GM21360 (cell line): ENCODE measurements around the gene LAMTOR4.

Source experiments
- ATAC-seq: cut with Tn5 transposase; IDR thresholded peaks from one replicate; pipeline ENCODE4 v1.9.1; 2021; ENCODE audit warnings: mild to moderate bottlenecking, moderate library complexity; ENCODE audit not compliant: unreplicated experiment

Gene LAMTOR4

DNA sequence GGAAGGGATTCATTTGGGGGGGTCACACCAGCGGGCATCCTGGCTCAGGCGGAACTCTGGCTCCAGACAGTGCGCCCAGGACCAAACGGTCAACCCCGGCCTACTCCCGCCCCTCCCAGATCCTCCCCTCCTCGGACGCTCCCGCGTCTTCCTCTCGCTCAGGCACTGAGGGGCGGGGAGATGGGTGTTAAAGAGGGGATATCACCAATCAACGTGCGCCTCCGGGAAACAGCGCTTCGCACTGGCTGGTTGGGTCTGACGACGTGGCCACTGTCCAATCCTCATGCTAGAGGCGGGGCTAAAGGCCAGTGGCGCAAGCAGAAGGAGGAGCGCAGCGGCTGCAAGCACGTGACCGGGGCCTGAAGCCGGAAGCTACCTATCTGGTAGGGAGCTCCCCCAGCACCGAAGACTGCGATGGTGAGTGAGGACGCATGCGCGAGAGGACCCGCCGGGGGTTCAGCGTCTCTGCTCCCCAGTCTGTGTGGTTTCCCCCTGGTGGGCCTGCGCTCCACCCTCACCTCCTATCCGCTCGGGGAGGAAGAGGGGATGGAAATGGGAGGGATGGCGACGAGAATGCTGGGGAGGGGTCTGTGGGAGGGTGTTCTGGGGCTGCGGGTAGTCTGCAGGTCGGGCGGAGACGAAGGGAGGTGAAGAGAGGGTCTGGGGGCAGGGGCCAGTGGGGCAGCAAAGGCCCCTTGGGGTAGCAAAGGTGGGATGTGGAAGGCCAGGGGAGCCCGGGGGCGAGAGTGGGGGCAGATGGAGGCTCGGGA lies at the start of gene LAMTOR4:
Gene LAMTOR4, plus strand, starts transcription at position 360 of the 770 bp plus-strand sequence. Its CDS starts 55 bp downstream, at position 415.
- peak; percentile 93 for ATAC-seq

DNA sequence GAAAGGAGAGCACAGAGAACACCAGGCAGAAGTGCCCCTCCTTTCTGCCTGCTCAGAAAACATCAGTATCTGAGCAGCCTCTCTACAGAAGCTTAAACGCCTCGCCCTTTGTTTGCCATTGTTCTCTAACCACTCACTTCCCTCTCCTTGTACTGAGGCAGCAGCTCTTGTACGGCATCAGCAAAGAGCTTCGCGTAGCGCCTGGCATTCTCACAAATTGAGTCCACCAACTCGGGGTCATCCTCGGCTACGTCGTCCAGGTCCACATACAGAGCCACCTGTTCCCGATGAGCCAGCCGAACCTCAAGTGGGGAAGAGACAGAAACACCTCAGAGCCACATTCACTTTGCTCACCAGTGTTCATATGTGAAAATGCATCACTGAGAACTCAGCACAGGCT lies 49.3 kb upstream of the LAMTOR4 start:
- no peak for ATAC-seq

DNA sequence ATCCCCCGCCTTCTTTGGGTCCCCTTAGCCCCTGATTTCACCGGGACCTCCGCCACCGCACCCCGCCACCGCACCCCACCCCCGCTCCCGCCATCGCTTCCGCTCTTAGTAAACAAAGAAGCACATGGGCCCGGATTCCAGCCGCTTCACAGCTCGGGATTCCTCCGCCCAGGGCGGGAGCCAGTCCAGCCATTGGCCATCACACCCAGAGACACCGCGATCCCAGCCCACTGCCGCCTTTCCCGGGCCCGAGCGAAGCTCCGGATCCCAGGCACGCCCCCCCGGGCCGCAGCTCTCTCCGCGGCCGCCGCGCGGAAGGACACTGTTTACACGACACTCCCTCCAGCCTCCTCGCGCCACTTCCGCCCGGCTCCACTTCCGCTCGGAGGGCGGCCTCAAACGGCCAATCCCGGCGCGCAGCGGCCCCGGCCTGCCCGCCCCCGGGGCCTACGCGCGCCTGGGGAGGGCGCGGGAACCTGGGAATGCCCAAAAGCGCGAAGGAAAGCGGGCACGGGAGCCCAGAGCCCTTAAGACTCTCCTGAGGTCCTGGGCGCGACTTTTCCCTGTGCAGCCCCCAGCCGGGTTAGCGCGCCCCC lies 48.2 kb upstream of the LAMTOR4 start:
- ATAC-seq, result peak; percentile 47

DNA sequence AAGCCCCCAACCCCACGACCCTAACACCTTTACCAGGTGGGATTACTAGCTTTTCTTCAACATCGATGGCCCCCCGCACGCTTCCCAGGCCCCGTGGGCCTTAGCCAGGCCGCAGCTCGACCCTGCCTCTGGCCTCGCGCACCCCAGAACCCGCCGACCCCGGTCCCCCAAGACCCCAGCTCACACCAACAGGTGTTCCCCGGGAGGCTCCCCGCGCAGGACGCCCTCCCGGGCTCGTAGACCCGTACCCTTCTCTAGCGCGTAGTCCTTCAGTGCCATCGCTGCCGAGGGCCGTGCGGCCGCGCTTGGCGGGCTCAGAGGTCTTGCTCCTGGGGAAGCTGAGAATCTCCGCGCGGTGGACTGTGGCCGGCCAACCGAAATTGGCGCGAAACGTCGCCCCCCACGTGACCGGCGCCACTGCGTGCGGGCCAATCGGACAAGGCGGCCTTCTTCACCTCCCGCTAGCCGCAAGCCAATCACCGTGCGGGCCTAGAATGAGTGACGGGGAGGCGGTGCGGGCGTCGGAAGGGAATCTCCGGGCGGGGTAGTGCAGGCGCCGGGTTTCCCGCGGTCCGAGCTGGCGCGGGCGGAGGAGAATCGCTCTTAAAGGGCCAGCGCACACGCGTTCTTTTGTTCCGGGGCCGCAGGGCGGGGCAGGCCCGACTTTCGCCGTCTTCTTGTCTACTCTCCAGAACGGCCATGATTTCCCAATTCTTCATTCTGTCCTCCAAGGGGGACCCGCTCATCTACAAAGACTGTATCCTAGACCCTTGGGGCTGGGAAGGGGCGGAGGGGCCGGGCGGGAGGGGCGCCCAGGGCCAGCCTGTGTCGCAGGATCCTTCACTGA lies 47.5 kb upstream of the LAMTOR4 start, which contains the start of the genes AP4M1 and MCM7:
Gene AP4M1, plus strand, starts transcription at position 628 of the 847 bp plus-strand sequence. Its CDS starts 72 bp downstream, at position 700.
Gene MCM7, minus strand, starts transcription at position 382 of the 847 bp plus-strand sequence. Its CDS starts 103 bp downstream, at position 279.
- ATAC-seq, result peak; percentile 74

DNA sequence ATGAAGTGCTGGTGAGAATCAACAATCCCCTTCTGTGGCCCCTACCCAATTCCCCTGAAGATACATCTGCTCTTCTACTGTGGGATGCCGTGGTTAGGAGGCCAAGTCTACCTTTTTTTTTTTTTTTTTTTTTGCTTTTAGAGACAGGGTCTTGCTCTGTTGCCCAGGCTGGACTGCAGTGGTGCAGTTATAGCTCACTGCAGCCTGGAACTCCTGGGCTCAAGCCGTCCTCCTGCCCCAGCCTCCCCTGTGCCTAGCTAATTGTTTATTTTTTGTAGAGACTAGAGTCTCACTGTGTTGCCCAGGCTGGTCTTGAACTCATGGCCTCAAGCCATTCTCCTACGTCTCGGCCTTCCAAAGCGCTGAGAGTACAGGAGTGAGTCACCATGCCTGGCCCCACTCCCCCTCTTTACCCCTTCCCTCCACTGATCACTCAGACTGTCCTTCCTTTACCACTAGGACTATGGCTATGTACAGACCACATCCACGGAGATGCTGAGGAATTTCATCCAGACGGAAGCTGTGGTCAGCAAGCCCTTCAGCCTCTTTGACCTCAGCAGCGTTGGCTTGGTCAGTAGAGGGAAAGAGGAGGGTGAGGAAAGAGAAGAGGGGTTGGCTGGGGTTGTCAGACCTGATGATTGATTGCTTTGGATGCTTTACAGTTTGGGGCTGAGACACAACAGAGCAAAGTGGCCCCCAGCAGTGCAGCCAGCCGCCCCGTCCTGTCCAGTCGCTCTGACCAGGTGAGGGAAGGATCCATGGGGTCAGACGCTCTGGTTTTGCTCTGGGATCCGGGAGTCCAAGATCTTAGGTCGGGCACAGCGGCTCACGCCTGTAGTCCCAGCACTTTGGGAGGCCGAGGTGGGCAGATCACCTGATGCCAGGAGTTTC lies 45.5 kb upstream of the LAMTOR4 start:
- no peak for ATAC-seq

DNA sequence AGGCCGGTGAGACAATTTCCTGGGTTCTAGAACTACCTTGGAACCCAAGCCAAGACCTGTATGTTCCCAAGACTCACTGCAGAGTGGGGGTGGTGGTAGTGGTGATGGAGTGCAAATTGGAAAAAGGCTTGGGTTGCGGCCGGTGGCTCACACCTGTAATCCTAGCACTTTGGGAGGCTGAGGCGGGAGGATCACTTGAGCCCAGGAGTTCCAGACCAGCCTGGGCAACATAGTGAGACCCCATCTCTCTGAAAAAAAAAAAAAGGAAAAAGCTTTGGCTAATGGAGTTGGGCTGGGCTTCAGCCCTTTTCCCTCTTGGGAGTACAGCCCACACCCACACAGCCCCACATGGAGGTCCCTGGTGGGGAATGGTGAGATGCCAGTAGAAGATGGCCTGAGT lies 43.2 kb upstream of the LAMTOR4 start:
- no peak for ATAC-seq

DNA sequence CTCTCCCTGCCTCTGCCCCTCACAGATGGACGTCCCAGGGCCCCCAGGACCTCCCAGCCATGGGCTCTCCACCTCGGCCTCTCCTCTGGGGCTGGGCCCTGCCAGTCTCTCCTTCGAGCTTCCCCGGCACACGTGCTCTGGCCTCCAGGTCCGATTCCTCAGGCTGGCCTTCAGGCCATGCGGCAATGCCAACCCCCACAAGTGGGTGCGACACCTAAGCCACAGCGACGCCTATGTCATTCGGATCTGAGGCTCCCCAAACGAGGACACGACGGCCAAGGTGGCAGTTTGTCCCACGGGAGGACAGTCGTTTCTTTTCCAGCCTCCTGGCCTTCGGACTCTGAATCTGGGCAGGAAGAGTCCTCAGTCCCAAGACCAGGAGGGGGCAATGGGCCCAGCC lies 42.1 kb upstream of the LAMTOR4 start:
- ATAC-seq, result no peak

DNA sequence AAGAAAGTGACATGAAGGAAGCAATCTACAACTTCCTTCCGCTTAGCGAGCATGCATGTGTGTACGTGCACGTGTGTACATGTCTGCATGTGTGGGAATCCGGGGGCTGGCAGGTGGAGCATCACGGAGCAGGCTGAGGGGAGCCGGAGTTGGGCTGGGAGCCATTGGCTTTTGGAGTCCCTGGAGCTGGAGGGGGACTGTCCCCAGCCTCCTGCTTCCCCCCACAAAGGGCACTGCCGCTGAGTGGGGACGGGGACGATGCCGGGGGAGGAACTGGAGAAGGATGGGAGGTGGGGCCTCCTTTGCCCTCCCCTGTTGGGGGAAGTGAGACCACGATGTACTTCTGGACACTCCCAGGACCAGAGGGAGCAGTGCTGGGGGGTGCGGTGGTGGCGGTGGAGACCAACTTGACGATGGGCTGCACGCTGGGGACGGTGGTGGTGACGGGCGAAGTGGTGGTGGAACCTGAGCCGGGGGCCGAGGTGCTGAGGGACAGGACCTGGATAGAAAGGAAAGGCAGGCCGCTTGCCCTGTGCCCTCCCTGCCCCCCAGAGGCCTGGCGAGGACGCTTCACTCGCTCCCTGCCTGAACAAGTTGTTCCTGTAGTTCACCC lies 41.5 kb upstream of the LAMTOR4 start:
- ATAC-seq, result no peak

DNA sequence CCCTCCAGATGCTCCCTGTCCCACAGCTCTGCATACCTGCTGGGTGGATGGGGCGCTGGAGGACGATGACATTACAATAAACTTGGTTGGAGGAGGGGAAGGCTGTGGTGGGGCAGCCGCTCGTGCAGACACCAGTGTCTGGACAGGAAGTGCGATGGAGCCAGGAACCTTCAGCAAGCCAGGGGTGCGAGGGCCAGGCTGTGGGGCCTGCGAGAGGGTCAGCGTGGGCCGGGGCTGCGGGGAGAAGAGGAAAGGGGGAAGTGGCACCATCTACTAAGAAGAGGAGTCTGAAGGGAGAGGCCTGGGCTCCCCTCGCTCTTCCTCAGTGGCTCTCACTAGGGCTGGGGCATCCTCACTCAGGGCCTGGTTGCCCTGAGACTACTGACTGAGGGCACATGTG lies 40.8 kb upstream of the LAMTOR4 start:
- no peak for ATAC-seq

DNA sequence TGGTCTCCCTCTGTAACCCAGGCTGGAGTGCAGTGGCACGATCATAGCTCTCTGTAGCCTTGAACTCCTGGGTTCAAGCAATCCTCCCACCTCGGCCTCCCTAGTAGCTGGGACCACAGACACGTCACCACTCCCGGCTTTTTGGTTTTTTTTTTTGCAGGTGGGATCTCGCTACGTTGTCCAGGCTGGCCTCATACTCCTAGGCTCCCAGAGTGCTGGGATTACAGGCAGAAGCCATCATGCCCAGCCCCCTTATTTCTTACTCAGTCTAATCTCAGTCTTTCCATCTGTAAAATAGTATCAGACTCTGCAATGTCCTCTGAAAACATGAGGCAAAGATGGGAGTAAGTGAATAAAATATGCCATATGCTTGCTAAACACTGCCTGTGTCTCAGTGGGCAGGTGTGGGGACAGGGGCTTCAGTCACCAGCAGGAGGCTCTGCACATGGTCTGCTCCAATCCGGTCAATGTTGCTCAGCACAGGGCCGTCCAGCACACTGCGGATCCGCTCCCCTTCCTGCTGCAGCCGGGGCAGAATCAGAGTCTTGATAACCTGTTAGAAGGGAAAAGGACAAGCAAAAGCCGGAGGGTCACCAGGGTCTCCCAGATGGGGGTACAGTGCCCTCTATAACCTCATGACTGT lies 39.1 kb upstream of the LAMTOR4 start:
- no peak for ATAC-seq

DNA sequence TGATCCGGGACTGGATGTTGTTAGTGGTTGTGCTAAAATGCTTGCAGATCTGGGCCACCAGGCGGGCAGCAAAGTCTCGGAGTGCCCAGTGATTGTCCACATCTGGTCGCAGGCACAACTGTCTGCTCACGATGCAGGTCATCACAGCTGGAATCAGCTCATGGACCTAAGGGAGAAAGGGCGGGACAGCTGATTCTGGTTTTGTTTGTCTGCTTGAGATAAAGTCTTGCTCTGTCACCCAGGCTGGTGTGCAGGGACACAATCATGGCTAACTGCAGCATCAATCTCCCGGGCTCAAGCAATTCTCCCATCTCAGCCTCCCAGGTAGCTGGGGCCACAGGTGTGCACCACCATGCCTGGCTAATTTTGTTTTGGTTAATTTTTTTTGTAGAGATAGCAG lies 37.6 kb upstream of the LAMTOR4 start:
- ATAC-seq, result no peak

DNA sequence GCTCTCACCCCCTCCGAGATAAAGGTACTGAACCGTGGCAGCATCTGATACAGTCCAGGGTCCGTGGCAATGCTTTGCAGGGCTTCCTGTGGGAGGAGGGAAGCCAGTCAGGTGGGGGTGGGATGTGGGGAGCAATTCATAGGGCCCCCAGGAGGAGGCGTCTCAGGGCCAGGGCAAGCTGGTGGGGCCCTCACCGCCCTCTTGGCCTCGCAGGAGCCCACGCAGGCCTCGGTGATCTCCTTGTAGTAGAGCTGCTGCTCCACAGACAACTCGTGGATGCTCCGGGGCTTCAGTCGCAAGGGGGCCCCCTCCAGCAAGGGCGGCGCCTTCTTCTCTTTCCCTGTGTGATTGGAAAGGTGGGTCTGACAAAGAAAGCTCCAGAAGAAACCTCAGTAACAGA lies 36.8 kb upstream of the LAMTOR4 start:
- ATAC-seq, result no peak

DNA sequence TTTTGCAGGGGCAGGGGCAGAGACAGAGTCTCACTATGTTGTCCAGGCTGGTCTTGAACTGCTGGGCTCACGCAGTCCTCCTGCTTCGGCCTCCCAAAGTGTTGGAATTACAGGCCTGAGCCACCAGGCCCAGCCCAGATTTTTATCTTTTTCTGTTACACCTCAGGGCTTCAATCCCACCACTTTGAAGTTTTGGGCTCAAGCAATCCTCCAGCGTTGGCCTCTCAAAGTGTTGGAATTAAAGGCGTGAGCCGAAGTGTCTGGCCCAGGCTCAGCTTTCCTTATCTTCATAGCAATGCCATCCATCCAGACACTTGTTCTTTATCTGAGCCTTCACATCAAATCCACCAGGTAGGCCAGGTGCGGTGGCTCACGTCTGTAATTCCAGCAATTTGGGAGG lies 33.7 kb upstream of the LAMTOR4 start:
- no peak for ATAC-seq

DNA sequence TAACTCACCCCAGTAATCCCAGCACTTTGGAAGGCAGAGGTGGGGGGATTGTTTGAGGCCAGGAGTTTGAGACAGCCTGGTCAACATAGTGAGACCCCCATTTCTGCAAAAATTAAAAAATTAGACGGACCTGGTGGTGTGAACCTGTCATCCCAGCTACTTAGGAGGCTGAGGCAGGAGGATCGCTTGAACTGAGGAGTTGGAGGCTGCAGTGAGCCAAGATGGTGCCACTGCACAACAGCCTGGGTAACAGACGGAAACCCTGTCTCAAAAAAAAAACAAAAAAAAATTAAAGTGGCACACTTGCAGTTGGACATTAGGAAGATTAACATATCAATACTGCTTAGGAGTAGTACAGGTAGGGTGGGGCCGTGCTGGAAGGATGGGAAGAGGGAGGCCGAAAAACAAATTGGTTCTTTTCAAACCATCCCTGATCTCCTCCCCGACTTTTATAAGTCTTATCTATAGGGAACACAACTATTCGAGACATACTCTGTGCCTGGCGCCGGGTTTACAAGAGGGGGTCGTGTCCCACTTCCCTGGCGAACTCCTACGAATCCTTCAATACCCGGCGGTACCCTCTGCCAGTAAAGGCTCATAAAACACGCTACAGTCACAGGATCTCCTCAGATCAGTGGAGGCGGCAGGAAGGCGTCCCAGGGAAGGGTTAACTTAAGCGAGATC lies 30.2 kb upstream of the LAMTOR4 start:
- no peak for ATAC-seq

DNA sequence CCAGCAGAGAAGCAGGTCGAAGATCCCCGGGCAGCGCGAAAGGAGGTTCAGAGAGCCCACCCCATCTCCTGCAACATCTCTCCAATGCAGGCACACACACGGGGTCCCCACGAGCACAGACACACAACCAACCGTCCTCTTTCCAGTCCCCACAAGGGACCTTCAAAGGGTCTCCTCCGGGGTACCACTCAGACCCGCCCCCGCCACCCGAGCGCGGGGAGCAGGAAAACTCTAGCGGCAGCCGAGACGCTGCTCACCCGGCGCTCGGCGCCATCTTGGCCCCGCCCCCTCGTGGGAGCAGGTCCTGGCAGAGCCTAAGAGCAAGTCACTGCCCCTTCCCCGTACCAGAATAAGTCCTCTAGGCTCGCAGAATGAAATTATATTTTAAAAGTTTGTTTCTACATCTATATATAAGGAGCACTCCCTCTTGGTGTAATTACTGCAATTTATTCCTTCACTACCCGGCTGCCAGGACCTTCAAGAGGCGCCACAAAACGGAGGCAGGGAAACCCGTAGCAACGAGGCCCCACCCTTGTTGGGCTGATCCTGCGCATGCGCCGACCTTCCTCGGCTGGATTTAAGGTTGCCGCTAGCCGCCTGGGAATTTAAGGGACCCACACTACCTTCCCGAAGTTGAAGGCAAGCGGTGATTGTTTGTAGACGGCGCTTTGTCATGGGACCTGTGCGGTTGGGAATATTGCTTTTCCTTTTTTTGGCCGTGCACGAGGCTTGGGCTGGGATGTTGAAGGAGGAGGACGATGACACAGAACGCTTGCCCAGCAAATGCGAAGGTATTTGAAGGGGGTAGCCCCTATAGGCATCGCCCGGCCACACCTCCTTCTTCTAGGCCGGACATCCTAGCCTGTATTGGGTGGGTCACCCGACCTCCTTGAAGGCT lies 29.4 kb upstream of the LAMTOR4 start, which contains the start of the genes CNPY4 and TAF6:
Gene CNPY4, plus strand, starts transcription at position 563 of the 898 bp plus-strand sequence. Its CDS starts 111 bp downstream, at position 674.
Gene TAF6, minus strand, starts transcription at position 287 of the 898 bp plus-strand sequence. CDS start 5,149 bp downstream, outside the sequence.
- ATAC-seq, result peak; percentile 54

DNA sequence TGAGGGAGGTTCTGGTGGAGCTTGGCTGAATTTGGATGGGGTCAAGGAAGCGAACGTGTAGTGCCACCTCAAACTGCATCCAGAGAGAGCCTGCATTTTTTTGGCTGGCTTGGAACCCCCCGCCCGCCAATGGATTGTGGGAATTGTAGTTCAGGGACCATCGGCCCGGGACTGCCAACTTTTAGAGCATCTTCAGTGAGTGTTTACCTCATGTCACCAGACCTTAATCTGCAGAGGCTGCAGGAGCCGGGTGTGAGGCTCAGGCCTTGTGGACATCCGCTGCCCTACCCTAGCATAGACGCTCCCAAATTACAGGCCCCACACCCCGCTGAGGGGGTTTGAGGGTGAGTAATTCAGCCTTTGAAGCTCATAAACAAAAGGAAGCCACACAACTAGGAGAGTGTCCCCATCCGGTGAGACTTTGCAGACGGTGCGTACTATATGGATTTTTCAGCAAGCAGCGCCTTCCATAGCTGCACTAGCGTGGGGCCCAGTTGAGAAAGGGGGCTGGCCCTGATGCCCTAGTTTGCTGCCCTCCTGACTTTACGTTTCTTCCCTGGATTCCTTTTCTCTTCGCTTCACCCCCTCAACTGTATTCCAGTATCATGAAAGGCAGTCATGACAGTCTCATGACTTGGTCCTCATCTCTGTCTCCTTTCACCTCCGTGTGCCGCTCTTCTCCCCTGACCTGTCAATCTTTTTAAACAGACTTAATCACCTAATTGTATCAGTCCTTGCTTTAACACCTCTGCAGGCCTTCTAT lies 28.6 kb upstream of the LAMTOR4 start:
- peak; percentile 31 for ATAC-seq

DNA sequence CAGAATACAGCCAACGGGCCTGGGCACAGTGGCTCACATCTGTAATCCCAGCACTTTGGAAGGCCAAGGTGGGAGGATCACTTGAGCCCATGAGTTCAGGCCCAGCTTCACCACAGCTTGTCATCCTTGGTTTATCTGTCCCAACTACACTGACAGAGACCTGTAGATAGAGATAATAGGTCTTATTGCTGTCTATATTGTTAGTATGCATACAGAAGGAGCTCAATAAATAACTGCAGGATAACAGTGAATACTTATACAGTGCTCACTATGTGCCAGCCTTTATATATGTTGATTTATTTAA lies 28.0 kb upstream of the LAMTOR4 start:
- no peak for ATAC-seq
